Activated naive CD4-positive, alpha-beta T cell treated with anti-CD3 and anti-CD28 coated beads, Interleukin-2, amount 10 ng/mL, durations not matched to agents 7 days and 5 days (primary cell): ENCODE results near the gene CRB1.

ENCODE experiments used
- CTCF ChIA-PET: fragments of 350-600 bp; sonication (Branson Sonifier 250); formaldehyde crosslinking; loops from one replicate; lab custom pipeline; 2021; ENCODE audit warnings: antibody characterized with exemption; lab: Charles Lee
- DNase-seq: peaks from one replicate; pipeline ENCODE4 v3.0.0-alpha.2; 2020
- H3K27ac Mint-ChIP-seq: one replicate; pipeline ENCODE4 v1.8.0; 2021; ENCODE audit warnings: mild to moderate bottlenecking, moderate library complexity, mixed read lengths
- H3K27me3 Mint-ChIP-seq: one replicate; pipeline ENCODE4 v1.8.0; 2021; ENCODE audit warnings: mild to moderate bottlenecking, mixed read lengths
- H3K36me3 Mint-ChIP-seq: one replicate; pipeline ENCODE4 v1.8.0; 2021; ENCODE audit warnings: mixed read lengths
- H3K4me1 Mint-ChIP-seq: one replicate; pipeline ENCODE4 v1.8.0; 2021; ENCODE audit warnings: mixed read lengths
- H3K4me3 Mint-ChIP-seq: one replicate; pipeline ENCODE4 v1.8.0; 2021; ENCODE audit warnings: mild to moderate bottlenecking, moderate library complexity, mixed read lengths
- H3K9me3 Mint-ChIP-seq: one replicate; pipeline ENCODE4 v1.8.0; 2021; ENCODE audit warnings: mixed read lengths

Gene CRB1

GRCh38 chr1:197312163-197312562 is 44.1 kb downstream of the CRB1 start:
- Mint-ChIP-seq H3K9me3 (no peaks in the 10 kb centered on the region), H3K4me1 (no peaks in the 10 kb centered on the region), H3K27ac (no peak overlapping the region), H3K4me3 (no peak overlapping the region), H3K36me3 (no peaks in the 10 kb centered on the region), H3K27me3 (no peaks in the 10 kb centered on the region)
- CTCF ChIA-PET = no interaction called here
- no peak for DNase-seq

GRCh38 chr1:197313713-197314112 is 45.7 kb downstream of the CRB1 start:
- no peaks in the 10 kb centered on the region for H3K36me3 Mint-ChIP-seq
- DNase-seq = no peak
- H3K9me3 Mint-ChIP-seq = no peaks in the 10 kb centered on the region
- CTCF ChIA-PET = no interaction called here
- no peaks in the 10 kb centered on the region for H3K4me1 Mint-ChIP-seq
- no peaks in the 10 kb centered on the region for H3K27me3 Mint-ChIP-seq
- no peak overlapping the region for H3K27ac Mint-ChIP-seq
- H3K4me3 Mint-ChIP-seq = no peak overlapping the region

- CTCF ChIA-PET = no interaction called here
- H3K4me1 Mint-ChIP-seq = no peaks in the 10 kb centered on the region
- H3K36me3 Mint-ChIP-seq = no peaks in the 10 kb centered on the region
- no peaks in the 10 kb centered on the region for H3K27me3 Mint-ChIP-seq
- no peak overlapping the region for H3K27ac Mint-ChIP-seq
- no peak overlapping the region for H3K4me3 Mint-ChIP-seq
- no peaks in the 10 kb centered on the region for H3K9me3 Mint-ChIP-seq
- DNase-seq = no peak
Measured at GRCh38 chr1:197314682-197315081, 46.6 kb downstream of the CRB1 start.

- H3K36me3 Mint-ChIP-seq = no peaks in the 10 kb centered on the region
- H3K27ac Mint-ChIP-seq = no peak overlapping the region
- H3K27me3 Mint-ChIP-seq = no peaks in the 10 kb centered on the region
- no peak overlapping the region for H3K4me3 Mint-ChIP-seq
- CTCF ChIA-PET = no interaction called here
- no peaks in the 10 kb centered on the region for H3K4me1 Mint-ChIP-seq
- no peaks in the 10 kb centered on the region for H3K9me3 Mint-ChIP-seq
- DNase-seq = no peak
Measured at GRCh38 chr1:197319631-197320030, 51.6 kb downstream of the CRB1 start.

GRCh38 chr1:197320991-197321531 is 53.0 kb downstream of the CRB1 start:
- no peak overlapping the region for H3K27ac Mint-ChIP-seq
- H3K9me3 Mint-ChIP-seq = no peaks in the 10 kb centered on the region
- CTCF ChIA-PET = no interaction called here
- no peaks in the 10 kb centered on the region for H3K27me3 Mint-ChIP-seq
- H3K4me1 Mint-ChIP-seq = no peaks in the 10 kb centered on the region
- no peaks in the 10 kb centered on the region for H3K36me3 Mint-ChIP-seq
- no peak overlapping the region for H3K4me3 Mint-ChIP-seq
- no peak for DNase-seq

GRCh38 chr1:197321811-197322210 is 53.8 kb downstream of the CRB1 start:
- no peaks in the 10 kb centered on the region for H3K27me3 Mint-ChIP-seq
- no peak for DNase-seq
- CTCF ChIA-PET = interaction anchor here (2.1 kb wide), 1 partner anchor 35 kb away, joined by 6 read pairs; no protein-coding TSS in a partner anchor
- no peak overlapping the region for H3K27ac Mint-ChIP-seq
- no peak overlapping the region for H3K4me3 Mint-ChIP-seq
- no peaks in the 10 kb centered on the region for H3K36me3 Mint-ChIP-seq
- H3K9me3 Mint-ChIP-seq = no peaks in the 10 kb centered on the region
- no peaks in the 10 kb centered on the region for H3K4me1 Mint-ChIP-seq

GRCh38 chr1:197327776-197328364 is 59.8 kb downstream of the CRB1 start:
- Mint-ChIP-seq H3K9me3 (no peaks in the 10 kb centered on the region), H3K27me3 (peaks cover 7% of the 10 kb centered on the region), H3K36me3 (no peaks in the 10 kb centered on the region), H3K4me1 (no peaks in the 10 kb centered on the region), H3K27ac (no peak overlapping the region), H3K4me3 (no peak overlapping the region)
- no peak for DNase-seq
- CTCF ChIA-PET = interaction anchor here (0.6 to 2.5 kb wide), 7 partner anchors 16 to 541 kb away, joined by 3 to 14 read pairs (median 4); no protein-coding TSS in a partner anchor

- H3K27ac Mint-ChIP-seq = no peak overlapping the region
- no peak for DNase-seq
- H3K4me1 Mint-ChIP-seq = no peaks in the 10 kb centered on the region
- CTCF ChIA-PET = interaction anchor here (0.9 to 2.9 kb wide), 3 partner anchors 24 to 151 kb away, joined by 3 to 10 read pairs (median 7); no protein-coding TSS in a partner anchor
- H3K4me3 Mint-ChIP-seq = no peak overlapping the region
- no peaks in the 10 kb centered on the region for H3K36me3 Mint-ChIP-seq
- peaks cover 7% of the 10 kb centered on the region for H3K27me3 Mint-ChIP-seq
- no peaks in the 10 kb centered on the region for H3K9me3 Mint-ChIP-seq
Measured at GRCh38 chr1:197330213-197330612, 62.2 kb downstream of the CRB1 start.

- Mint-ChIP-seq H3K4me3 (no peak overlapping the region), H3K4me1 (no peaks in the 10 kb centered on the region), H3K9me3 (no peaks in the 10 kb centered on the region), H3K36me3 (no peaks in the 10 kb centered on the region), H3K27ac (no peak overlapping the region), H3K27me3 (peaks cover 7% of the 10 kb centered on the region)
- CTCF ChIA-PET = interaction anchor here (2.9 kb wide), 1 partner anchor 152 kb away, joined by 10 read pairs; no protein-coding TSS in a partner anchor
- DNase-seq = no peak
Measured at GRCh38 chr1:197331565-197331964, 63.5 kb downstream of the CRB1 start.

GRCh38 chr1:197333041-197333440 is 65.0 kb downstream of the CRB1 start:
- Mint-ChIP-seq H3K27me3 (peaks cover 4% of the 10 kb centered on the region), H3K27ac (no peak overlapping the region), H3K9me3 (no peaks in the 10 kb centered on the region), H3K36me3 (no peaks in the 10 kb centered on the region), H3K4me3 (no peak overlapping the region), H3K4me1 (no peaks in the 10 kb centered on the region)
- no peak for DNase-seq
- CTCF ChIA-PET = interaction anchor here (0.6 to 2.9 kb wide), 3 partner anchors 24 to 1173 kb away, joined by 3 to 10 read pairs (median 5); no protein-coding TSS in a partner anchor

GRCh38 chr1:197336571-197336970 is 68.5 kb downstream of the CRB1 start:
- Mint-ChIP-seq H3K27ac (no peak overlapping the region), H3K36me3 (no peaks in the 10 kb centered on the region), H3K4me1 (peaks cover under 1% of the 10 kb centered on the region), H3K27me3 (no peaks in the 10 kb centered on the region), H3K4me3 (no peak overlapping the region), H3K9me3 (no peaks in the 10 kb centered on the region)
- CTCF ChIA-PET = interaction anchor here (0.6 kb wide), 1 partner anchor 12 kb away, joined by 4 read pairs; no protein-coding TSS in a partner anchor
- DNase-seq = no peak

- H3K36me3 Mint-ChIP-seq = no peaks in the 10 kb centered on the region
- CTCF ChIA-PET = no interaction called here
- H3K4me1 Mint-ChIP-seq = peaks cover 7% of the 10 kb centered on the region
- H3K27ac Mint-ChIP-seq = no peak overlapping the region
- DNase-seq = no peak
- H3K27me3 Mint-ChIP-seq = no peaks in the 10 kb centered on the region
- no peaks in the 10 kb centered on the region for H3K9me3 Mint-ChIP-seq
- H3K4me3 Mint-ChIP-seq = no peak overlapping the region
Measured at GRCh38 chr1:197339106-197340060, 71.3 kb downstream of the CRB1 start.

GRCh38 chr1:197341626-197342025 is 73.6 kb downstream of the CRB1 start:
- Mint-ChIP-seq H3K27ac (no peak overlapping the region), H3K4me3 (no peak overlapping the region), H3K27me3 (no peaks in the 10 kb centered on the region), H3K36me3 (no peaks in the 10 kb centered on the region), H3K9me3 (no peaks in the 10 kb centered on the region), H3K4me1 (peaks cover 7% of the 10 kb centered on the region)
- CTCF ChIA-PET = no interaction called here
- DNase-seq = no peak

- Mint-ChIP-seq H3K27ac (no peak overlapping the region), H3K4me3 (no peak overlapping the region), H3K27me3 (no peaks in the 10 kb centered on the region), H3K9me3 (no peaks in the 10 kb centered on the region), H3K4me1 (peaks cover 7% of the 10 kb centered on the region), H3K36me3 (no peaks in the 10 kb centered on the region)
- CTCF ChIA-PET = no interaction called here
- DNase-seq = no peak
Measured at GRCh38 chr1:197342044-197342565, 74.1 kb downstream of the CRB1 start.
